Mesenteric fat pad (tissue), 1 donor: Measurements from ENCODE around the gene L2HGDH. TPM values are rescaled to one million over a fixed set of nuclear protein-coding genes. Genes with fewer than 3 reads are reported as not detected.
A peak's percentile ranks its signal among the peaks of the same experiment; 100 is the strongest.
"Not testable (repeated sequence)": the region's sequence is repeated elsewhere in the genome, so short reads cannot be mapped to it uniquely, and the experiment has no call there.

ENCODE experiments used
- DNase-seq: peaks from one replicate; pipeline ENCODE4 v3.0.0-alpha.2; 2020; ENCODE audit warnings: low spot score
- long read RNA-seq: library from polyadenylated mRNA; unstranded; transcript quantifications from one replicate; pipeline ENCODE4 v2.0.0, GENCODE V29; 2020
- total RNA-seq: library from RNA; stranded (reverse); fragmentation: NEBNext Ultra II Directional; extraction: Animal tissue kit (Norgen Biotek cat#: 25700); gene quantifications from one replicate; pipeline ENCODE4 v1.2.1, GENCODE V29; 2021
- donor health status: DM: yes; HTN: yes; CAD: no.

Gene L2HGDH
- total RNA-seq = 4.8 TPM
- long read RNA-seq, full-length matches to known transcripts = 7 of 12 reads
- long read RNA-seq, partial matches to known transcripts = 0 of 12 reads
- long read RNA-seq, other reads (novel, unspliced or antisense) = 5 of 12 reads

- DNase-seq = peak; percentile 98
Measured at GRCh38 chr14:50311972-50312733, at the start of gene L2HGDH, which contains the start of gene DMAC2L. Gene L2HGDH, minus strand, starts transcription at chr14:50312229. Its CDS starts 79 bp downstream, at chr14:50312150. Gene DMAC2L, plus strand, starts transcription at chr14:50312324. Its CDS starts 9,164 bp downstream, at chr14:50321488.

GRCh38 chr14:50360851-50361250, 48.8 kb upstream of the L2HGDH start:
- no peak for DNase-seq

GRCh38 chr14:50360093-50360492, 48.1 kb upstream of the L2HGDH start:
- DNase-seq = no peak

GRCh38 chr14:50359631-50360030, 47.6 kb upstream of the L2HGDH start:
- DNase-seq = no peak

- no peak for DNase-seq
Measured at GRCh38 chr14:50357753-50358395, 45.8 kb upstream of the L2HGDH start.

- no peak for DNase-seq
Measured at GRCh38 chr14:50357124-50357523, 45.1 kb upstream of the L2HGDH start.

- DNase-seq = not testable (repeated sequence)
Measured at GRCh38 chr14:50356283-50356682, 44.3 kb upstream of the L2HGDH start.

- DNase-seq = no peak
Measured at GRCh38 chr14:50355692-50356091, 43.7 kb upstream of the L2HGDH start.

GRCh38 chr14:50354527-50354926, 42.5 kb upstream of the L2HGDH start:
- no peak for DNase-seq

- DNase-seq = no peak
Measured at GRCh38 chr14:50353126-50353525, 41.1 kb upstream of the L2HGDH start.

GRCh38 chr14:50352584-50352983, 40.6 kb upstream of the L2HGDH start:
- DNase-seq = no peak

- DNase-seq = no peak
Measured at GRCh38 chr14:50350975-50351374, 38.9 kb upstream of the L2HGDH start.

GRCh38 chr14:50348933-50349332, 36.9 kb upstream of the L2HGDH start:
- no peak for DNase-seq

GRCh38 chr14:50347521-50347920, 35.5 kb upstream of the L2HGDH start:
- no peak for DNase-seq

- no peak for DNase-seq
Measured at GRCh38 chr14:50345846-50346422, 33.9 kb upstream of the L2HGDH start.

- DNase-seq = no peak
Measured at GRCh38 chr14:50344876-50345563, 33.0 kb upstream of the L2HGDH start.

- no peak for DNase-seq
Measured at GRCh38 chr14:50344116-50344775, 32.2 kb upstream of the L2HGDH start.

- DNase-seq = no peak
Measured at GRCh38 chr14:50343434-50343833, 31.4 kb upstream of the L2HGDH start.

- DNase-seq = no peak
Measured at GRCh38 chr14:50342221-50343078, 30.4 kb upstream of the L2HGDH start.

- DNase-seq = no peak
Measured at GRCh38 chr14:50340963-50341362, 28.9 kb upstream of the L2HGDH start.
